Measurements from ENCODE around the gene C16orf46. TPM values are rescaled to one million over a fixed set of nuclear protein-coding genes. Genes with fewer than 3 reads are reported as not detected.

C16orf46 gene
- polyA plus RNA-seq, 1 donor from 2014 or later: 8.7 TPM

GRCh38 chr16:81101702-81102101, 24.7 kb upstream of the C16orf46 start:
- no peaks in the 10 kb centered on the region for H3K9me2 ChIP-seq (ENCODE audit: insufficient read depth, low read length)
- no peaks in the 10 kb centered on the region for H3K36me3 ChIP-seq (ENCODE audit: insufficient read depth, low read length)
- no peaks in the 10 kb centered on the region for H3K79me2 ChIP-seq (replicated peaks; ENCODE audit: insufficient read depth, low read length)
- no peak overlapping the region for H3K27ac ChIP-seq (ENCODE audit: low read length)
- no peak overlapping the region for H3K9ac ChIP-seq (ENCODE audit: low read length)
- no peaks in the 10 kb centered on the region for H3K27me3 ChIP-seq (ENCODE audit: insufficient read depth, low read depth, low read length)
- H3K4me3 ChIP-seq (ENCODE audit: low read length): no peak overlapping the region
- TF ChIP-seq, protein P1, sequence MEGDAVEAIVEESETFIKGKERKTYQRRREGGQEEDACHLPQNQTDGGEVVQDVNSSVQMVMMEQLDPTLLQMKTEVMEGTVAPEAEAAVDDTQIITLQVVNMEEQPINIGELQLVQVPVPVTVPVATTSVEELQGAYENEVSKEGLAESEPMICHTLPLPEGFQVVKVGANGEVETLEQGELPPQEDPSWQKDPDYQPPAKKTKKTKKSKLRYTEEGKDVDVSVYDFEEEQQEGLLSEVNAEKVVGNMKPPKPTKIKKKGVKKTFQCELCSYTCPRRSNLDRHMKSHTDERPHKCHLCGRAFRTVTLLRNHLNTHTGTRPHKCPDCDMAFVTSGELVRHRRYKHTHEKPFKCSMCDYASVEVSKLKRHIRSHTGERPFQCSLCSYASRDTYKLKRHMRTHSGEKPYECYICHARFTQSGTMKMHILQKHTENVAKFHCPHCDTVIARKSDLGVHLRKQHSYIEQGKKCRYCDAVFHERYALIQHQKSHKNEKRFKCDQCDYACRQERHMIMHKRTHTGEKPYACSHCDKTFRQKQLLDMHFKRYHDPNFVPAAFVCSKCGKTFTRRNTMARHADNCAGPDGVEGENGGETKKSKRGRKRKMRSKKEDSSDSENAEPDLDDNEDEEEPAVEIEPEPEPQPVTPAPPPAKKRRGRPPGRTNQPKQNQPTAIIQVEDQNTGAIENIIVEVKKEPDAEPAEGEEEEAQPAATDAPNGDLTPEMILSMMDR (IDR thresholded peaks at IDR 0.05; ENCODE audit: poor library complexity, severe bottlenecking): no peak
- no peak for TF ChIP-seq POLR2AphosphoS5 (IDR thresholded peaks at IDR 0.05)
- no peak for TF ChIP-seq RAD21 (conservative IDR thresholded peaks at IDR 0.05)
- no peak for TF ChIP-seq TAF1 (IDR thresholded peaks at IDR 0.05; ENCODE audit: low read depth)
- no peak for TF ChIP-seq EP300 (conservative IDR thresholded peaks at IDR 0.05; ENCODE audit: poor library complexity, severe bottlenecking)
- no peak for TF ChIP-seq SMC3 (conservative IDR thresholded peaks at IDR 0.05; ENCODE audit: poor library complexity)
- TF ChIP-seq REST (IDR thresholded peaks at IDR 0.05; ENCODE audit: borderline replicate concordance): no peak
- TF ChIP-seq MXI1 (conservative IDR thresholded peaks at IDR 0.05; ENCODE audit: poor library complexity, severe bottlenecking): no peak
- no peak for TF ChIP-seq EZH2 (IDR thresholded peaks at IDR 0.05; ENCODE audit: borderline replicate concordance, insufficient read depth, low read length, poor library complexity, severe bottlenecking)
- H3K9me3 ChIP-seq (ENCODE audit: low read length): no peaks in the 10 kb centered on the region
- H3K4me2 ChIP-seq (ENCODE audit: low read length): no peak overlapping the region
- no peaks in the 10 kb centered on the region for H3F3A ChIP-seq (ENCODE audit: insufficient read depth, low read length, poor library complexity, severe bottlenecking)
- H4K20me1 ChIP-seq (ENCODE audit: insufficient read depth): no peaks in the 10 kb centered on the region
- H2AFZ ChIP-seq (ENCODE audit: low read depth, low read length): no peak overlapping the region

DNA sequence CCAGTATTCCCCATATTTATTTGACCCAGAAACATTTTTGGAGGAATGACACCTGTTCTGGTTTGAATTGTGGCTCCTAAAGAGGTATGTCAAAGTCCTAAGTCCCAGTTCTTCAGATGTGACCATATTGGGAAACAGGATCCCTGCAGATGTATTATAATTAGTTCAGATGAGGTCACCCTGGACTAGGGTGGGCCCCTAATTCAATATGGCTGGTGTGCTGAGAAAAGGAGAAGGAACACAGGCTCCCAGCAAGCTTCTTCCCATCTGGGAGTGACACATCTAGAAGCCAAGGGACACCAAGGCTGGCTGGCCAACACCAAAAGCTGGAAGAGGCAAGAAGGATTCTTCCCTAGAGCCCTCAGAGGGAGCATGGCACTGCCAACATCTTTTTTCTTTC, 22.9 kb upstream of the C16orf46 start:
- Histone ChIP-seq H3K36me3 (ENCODE audit: insufficient read depth, low read length) (no peaks in the 10 kb centered on the region), H3K27me3 (ENCODE audit: insufficient read depth, low read depth, low read length) (no peaks in the 10 kb centered on the region), H3K4me2 (ENCODE audit: low read length) (no peak overlapping the region), H3K27ac (ENCODE audit: low read length) (no peak overlapping the region), H4K20me1 (ENCODE audit: insufficient read depth) (no peaks in the 10 kb centered on the region), H3K4me3 (ENCODE audit: low read length) (no peak overlapping the region), H3K9me2 (ENCODE audit: insufficient read depth, low read length) (no peaks in the 10 kb centered on the region), H3K9me3 (ENCODE audit: low read length) (no peaks in the 10 kb centered on the region), H3F3A (ENCODE audit: insufficient read depth, low read length, poor library complexity, severe bottlenecking) (no peaks in the 10 kb centered on the region), H2AFZ (ENCODE audit: low read depth, low read length) (no peak overlapping the region), H3K9ac (ENCODE audit: low read length) (no peak overlapping the region), H3K79me2 (replicated peaks; ENCODE audit: insufficient read depth, low read length) (no peaks in the 10 kb centered on the region)
- TF ChIP-seq, protein P1 (IDR thresholded peaks at IDR 0.05; ENCODE audit: poor library complexity, severe bottlenecking): no peak
- TF ChIP-seq EZH2 (IDR thresholded peaks at IDR 0.05; ENCODE audit: borderline replicate concordance, insufficient read depth, low read length, poor library complexity, severe bottlenecking) (no peak), POLR2AphosphoS5 (IDR thresholded peaks at IDR 0.05) (no peak), TAF1 (IDR thresholded peaks at IDR 0.05; ENCODE audit: low read depth) (no peak), MXI1 (conservative IDR thresholded peaks at IDR 0.05; ENCODE audit: poor library complexity, severe bottlenecking) (no peak), RAD21 (conservative IDR thresholded peaks at IDR 0.05) (no peak), SMC3 (conservative IDR thresholded peaks at IDR 0.05; ENCODE audit: poor library complexity) (no peak), EP300 (conservative IDR thresholded peaks at IDR 0.05; ENCODE audit: poor library complexity, severe bottlenecking) (no peak), REST (IDR thresholded peaks at IDR 0.05; ENCODE audit: borderline replicate concordance) (no peak)

Data from neural cell (in vitro differentiated cells).